GM23248 (cell line): ENCODE results near the gene YPEL2. TPM values are rescaled to one million over a fixed set of nuclear protein-coding genes. Genes with fewer than 3 reads are reported as not detected.

ENCODE experiments used
- DNase-seq: peaks from one replicate; pipeline ENCODE4 v3.0.0-alpha.2; 2015
- H2AFZ ChIP-seq: fragments of 200-600 bp; sonication (generic); 2 replicates; pipeline ENCODE4 v1.6.1; 2016; ENCODE audit warnings: antibody characterized with exemption
- H3F3A ChIP-seq: fragments of 200-600 bp; sonication (generic); 2 replicates; pipeline ENCODE4 v1.6.1; 2016; ENCODE audit warnings: mild to moderate bottlenecking, antibody characterized with exemption, mixed run types; ENCODE audit not compliant: insufficient read depth
- H3K27ac ChIP-seq: fragments of 200-600 bp; sonication (generic); 2 replicates; pipeline ENCODE4 v1.5.1; 2016; ENCODE audit warnings: mild to moderate bottlenecking
- H3K27me3 ChIP-seq: fragments of 200-600 bp; sonication (generic); replicated peaks from 2 replicates; pipeline ENCODE4 v1.6.1; 2016; ENCODE audit warnings: mild to moderate bottlenecking; ENCODE audit not compliant: insufficient read depth
- H3K36me3 ChIP-seq: fragments of 200-600 bp; sonication (generic); 2 replicates; pipeline ENCODE4 v1.6.1; 2016; ENCODE audit warnings: low read depth, mild to moderate bottlenecking
- H3K4me1 ChIP-seq: fragments of 200-600 bp; sonication (generic); 2 replicates; pipeline ENCODE4 v1.6.1; 2016; ENCODE audit warnings: mild to moderate bottlenecking; ENCODE audit not compliant: insufficient read depth
- H3K4me2 ChIP-seq: fragments of 200-600 bp; sonication (generic); one replicate; pipeline ENCODE4 v1.6.1; 2016; ENCODE audit warnings: mild to moderate bottlenecking; ENCODE audit not compliant: unreplicated experiment
- H3K4me3 ChIP-seq: fragments of 200-600 bp; sonication (generic); 2 replicates; pipeline ENCODE4 v1.5.1; 2016; ENCODE audit warnings: mild to moderate bottlenecking
- H3K79me2 ChIP-seq: fragments of 200-600 bp; sonication (generic); 2 replicates; pipeline ENCODE4 v1.6.1; 2016; ENCODE audit warnings: mild to moderate bottlenecking; ENCODE audit not compliant: insufficient read depth
- H3K9ac ChIP-seq: fragments of 200-600 bp; sonication (generic); 2 replicates; pipeline ENCODE4 v1.6.1; 2016; ENCODE audit warnings: mild to moderate bottlenecking
- H3K9me2 ChIP-seq: fragments of 200-600 bp; sonication (generic); 2 replicates; pipeline ENCODE4 v1.6.1; 2016; ENCODE audit warnings: mixed run types, mild to moderate bottlenecking, moderate library complexity; ENCODE audit not compliant: insufficient read depth
- H3K9me3 ChIP-seq: fragments of 200-600 bp; sonication (generic); one replicate; pipeline ENCODE4 v1.6.1; 2017; ENCODE audit warnings: low read depth
- H4K20me1 ChIP-seq: fragments of 200-600 bp; sonication (generic); 2 replicates; pipeline ENCODE4 v1.6.0; 2016; ENCODE audit not compliant: insufficient read depth
- EZH2 ChIP-seq: fragments of 200-600 bp; sonication (generic); IDR thresholded peaks from 2 replicates; pipeline ENCODE4 v1.6.1; 2018; ENCODE audit warnings: antibody characterized with exemption, mild to moderate bottlenecking; ENCODE audit not compliant: insufficient read depth, poor library complexity, severe bottlenecking
- EZH2phosphoT487 ChIP-seq: fragments of 200-600 bp; sonication (generic); IDR thresholded peaks from 2 replicates; pipeline ENCODE4 v1.6.1; 2018; ENCODE audit warnings: antibody characterized with exemption, moderate library complexity, mild to moderate bottlenecking, low read depth; ENCODE audit not compliant: insufficient read depth
- WGBS, 2 experiments: methylation state at CpG; one replicate each; pipeline ENCODE4 v1.1.6; 2015 to 2017; ENCODE audit warnings: low lambda C conversion rate in 2 of 2, low coverage in 1 of 2; ENCODE audit errors: missing lambda C conversion rate in 2 of 2; 5-methylcytosine and 5-hydroxymethylcytosine counted together
- in situ Hi-C: fragments of 300-500 bp; cut with MboI; formaldehyde crosslinking; loops from 2 replicates; pipeline ENCODE4 v1.15.0; 2020
- polyA plus RNA-seq: library from polyadenylated mRNA; unstranded; fragments of >200 nt; fragmentation: Nextera tagmentation; extraction: Ambion mirVana; gene quantifications from 2 replicates; pipeline ENCODE4 v1.2.1, GENCODE V29; 2016
- total RNA-seq: library from RNA; depleted of rRNA; stranded (reverse); fragments of >200 nt; shearing (Covaris generic); gene quantifications from 2 replicates; pipeline ENCODE4 v1.2.3, GENCODE V29; 2014

YPEL2 gene
- total and polyA plus RNA-seq, 2 experiments from 2014 or later, result 5.8 to 9.6 TPM

DNA sequence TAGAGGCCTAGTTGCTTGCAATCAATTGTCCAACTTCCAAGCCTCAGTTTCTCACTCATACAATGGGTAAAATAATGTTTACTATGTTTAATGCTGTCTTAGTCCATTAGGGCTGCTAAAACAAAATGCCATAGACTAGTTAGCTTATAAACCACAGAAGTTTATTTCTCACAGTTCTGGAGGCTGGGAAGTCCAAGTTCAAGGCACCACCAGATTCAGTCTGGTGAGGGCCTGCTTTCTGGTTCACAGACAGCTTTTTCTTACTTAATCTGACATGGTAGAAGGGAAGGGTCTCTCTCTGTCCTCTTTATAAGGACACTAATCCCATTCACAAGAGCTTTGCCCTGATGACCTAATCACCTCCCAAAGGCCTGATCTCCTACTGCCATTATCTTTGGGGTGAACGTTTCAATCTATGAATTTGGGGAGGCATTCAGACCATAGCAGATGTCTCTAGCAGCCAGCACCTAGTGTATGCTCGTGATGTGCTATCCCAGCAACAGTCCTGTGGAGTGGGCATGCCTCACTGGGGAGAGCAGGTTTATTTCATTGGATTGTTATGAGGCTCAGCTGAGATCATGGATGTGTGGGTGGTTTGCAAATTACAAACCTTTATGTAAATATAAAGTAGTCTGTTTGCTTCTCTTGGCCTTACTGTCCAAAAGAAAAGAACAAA, 25.2 kb downstream of the YPEL2 start:
- Histone ChIP-seq H3K36me3 (no peaks in the 10 kb centered on the region), H3K27ac (peak overlapping the region; percentile 80), H4K20me1 (no peaks in the 10 kb centered on the region), H3K9me2 (no peaks in the 10 kb centered on the region), H3K9me3 (no peaks in the 10 kb centered on the region), H3F3A (peaks cover 38% of the 10 kb centered on the region), H3K4me1 (peaks cover 36% of the 10 kb centered on the region), H3K4me3 (no peak overlapping the region), H3K4me2 (peak overlapping the region; percentile 40), H3K9ac (peak overlapping the region; percentile 28; the same call in 1 of the 2 replicates), H2AFZ (no peak overlapping the region), H3K27me3 (no peaks in the 10 kb centered on the region), H3K79me2 (peaks cover 29% of the 10 kb centered on the region)
- TF ChIP-seq EZH2phosphoT487, result no peak
- TF ChIP-seq EZH2, result no peak
- peak; percentile 62 for DNase-seq
- 63 to 73% methylated on average over 2 of the region's 2 CpGs for WGBS, 2 experiments
- in situ Hi-C loops, result no loop called here

DNA sequence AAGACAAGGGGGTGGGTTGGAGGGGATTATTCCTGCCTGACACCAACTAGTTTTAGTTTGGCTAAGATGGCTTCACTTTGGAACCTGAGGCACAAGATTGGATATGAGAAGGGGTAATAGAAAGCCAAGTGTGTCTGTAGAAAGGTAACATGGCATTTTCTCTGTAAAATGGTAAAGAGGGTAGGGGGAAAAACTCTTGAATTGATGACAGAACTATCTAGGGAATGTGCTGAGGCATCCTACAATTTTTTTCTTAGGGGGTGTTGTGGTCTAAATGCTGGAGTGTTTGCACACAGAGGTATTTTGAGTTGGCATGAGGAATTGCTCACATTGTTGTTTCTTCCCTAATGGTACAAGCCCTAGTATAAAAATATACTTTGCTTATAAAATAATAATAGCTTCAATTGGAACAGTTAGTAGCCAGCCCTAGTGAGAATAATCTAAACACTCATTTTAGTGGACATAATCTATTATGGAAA, 25.8 kb downstream of the YPEL2 start:
- H3K9me3 ChIP-seq, result no peaks in the 10 kb centered on the region
- H3K4me3 ChIP-seq, result no peak overlapping the region
- no peaks in the 10 kb centered on the region for H3K27me3 ChIP-seq
- peak; percentile 45 for DNase-seq
- H3K36me3 ChIP-seq, result no peaks in the 10 kb centered on the region
- TF ChIP-seq EZH2phosphoT487 (no peak), EZH2 (no peak)
- H3K9ac ChIP-seq, result peak overlapping the region; percentile 29; the same call in 1 of the 2 replicates
- peak overlapping the region; percentile 80 for H3K27ac ChIP-seq
- peaks cover 41% of the 10 kb centered on the region for H3K4me1 ChIP-seq
- no peaks in the 10 kb centered on the region for H4K20me1 ChIP-seq
- peak overlapping the region; percentile 40 for H3K4me2 ChIP-seq
- peaks cover 25% of the 10 kb centered on the region for H3K79me2 ChIP-seq
- no peaks in the 10 kb centered on the region for H3K9me2 ChIP-seq
- in situ Hi-C loops, result no loop called here
- H3F3A ChIP-seq, result peaks cover 43% of the 10 kb centered on the region
- no peak overlapping the region for H2AFZ ChIP-seq

DNA sequence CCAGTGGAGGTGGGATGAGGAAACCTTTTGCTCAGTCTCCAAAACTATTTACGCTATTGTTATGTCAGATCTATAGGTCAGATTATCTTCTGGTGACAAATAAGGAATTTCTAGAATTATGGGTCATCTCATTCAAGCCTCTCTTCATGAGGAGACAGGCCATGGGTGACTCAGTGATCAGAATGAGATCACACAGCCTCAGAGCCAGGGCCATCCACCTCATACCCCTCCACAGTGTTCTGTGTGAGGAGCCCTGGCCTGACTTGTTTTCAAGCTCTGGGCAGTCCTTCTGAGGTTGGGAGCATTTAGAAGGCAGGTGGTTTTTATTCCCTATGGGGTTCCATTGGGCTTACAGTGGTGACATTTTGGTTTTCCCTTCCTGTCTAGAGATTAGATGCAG, 26.5 kb downstream of the YPEL2 start:
- peaks cover 46% of the 10 kb centered on the region for H3K4me1 ChIP-seq
- peak overlapping the region; percentile 80 for H3K27ac ChIP-seq
- no peaks in the 10 kb centered on the region for H3K36me3 ChIP-seq
- peak overlapping the region; percentile 29; the same call in 1 of the 2 replicates for H3K9ac ChIP-seq
- in situ Hi-C loops, result no loop called here
- H2AFZ ChIP-seq, result no peak overlapping the region
- no peaks in the 10 kb centered on the region for H4K20me1 ChIP-seq
- WGBS, 2 experiments, result 0 to 6% methylated on average over 1 of the region's 1 CpG
- DNase-seq, result peak; percentile 95
- H3K4me2 ChIP-seq, result peak overlapping the region; percentile 48
- no peaks in the 10 kb centered on the region for H3K9me3 ChIP-seq
- H3K27me3 ChIP-seq, result no peaks in the 10 kb centered on the region
- TF ChIP-seq EZH2phosphoT487 (no peak), EZH2 (no peak)
- peaks cover 48% of the 10 kb centered on the region for H3F3A ChIP-seq
- peaks cover 18% of the 10 kb centered on the region for H3K79me2 ChIP-seq
- no peaks in the 10 kb centered on the region for H3K9me2 ChIP-seq
- H3K4me3 ChIP-seq, result no peak overlapping the region

DNA sequence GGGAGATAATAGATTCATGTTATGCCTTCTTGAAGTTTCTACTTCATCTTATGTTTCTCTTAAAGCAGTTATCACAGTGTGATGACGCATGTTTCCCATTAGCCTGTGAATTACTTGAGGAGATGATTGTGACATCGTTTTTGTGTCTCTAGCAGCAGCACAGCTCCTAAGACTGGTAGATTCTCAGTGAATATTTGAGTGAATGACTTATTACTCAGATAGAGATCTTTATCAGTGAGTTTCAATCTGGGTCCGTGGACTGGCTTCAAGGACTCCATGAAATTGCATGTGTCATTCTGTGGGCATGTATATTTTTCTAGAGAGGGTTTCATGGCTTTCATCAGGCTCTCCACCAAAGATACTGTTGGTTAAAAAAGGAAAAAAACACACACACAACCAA, 29.9 kb downstream of the YPEL2 start:
- Histone ChIP-seq H3K4me2 (peak overlapping the region; percentile 81), H3K36me3 (no peaks in the 10 kb centered on the region), H3K27me3 (no peaks in the 10 kb centered on the region), H3K79me2 (peaks cover 37% of the 10 kb centered on the region), H3K27ac (peak overlapping the region; percentile 94), H3K9ac (peak overlapping the region; percentile 68), H3K9me3 (no peaks in the 10 kb centered on the region), H3K4me3 (peak overlapping the region; percentile 27), H4K20me1 (no peaks in the 10 kb centered on the region), H3K4me1 (peaks cover 54% of the 10 kb centered on the region), H3F3A (peaks cover 53% of the 10 kb centered on the region), H2AFZ (no peak overlapping the region), H3K9me2 (no peaks in the 10 kb centered on the region)
- WGBS, 2 experiments, result 0% methylated on average over 3 of the region's 3 CpGs
- in situ Hi-C loops, result no loop called here
- no peak for TF ChIP-seq EZH2
- no peak for TF ChIP-seq EZH2phosphoT487
- peak; percentile 97 for DNase-seq
